ENCODE data around the gene RAB11FIP4. TPM values are rescaled to one million over a fixed set of nuclear protein-coding genes. Genes with fewer than 3 reads are reported as not detected.

Gene RAB11FIP4
- total and polyA plus RNA-seq, 2 of the 8 experiments (the other 6 are each of a cell fraction or from before 2014, with no cell fraction given) = 21.7 to 53.2 TPM

GRCh38 chr17:31550389-31551056 is 159.0 kb downstream of the RAB11FIP4 start:
- CTCF ChIA-PET (ENCODE audit: partially characterized antibody) = interaction anchor here (0.6 to 1.2 kb wide), 3 partner anchors 291 to 1245 kb away, joined by 3 to 4 read pairs (median 3); no protein-coding TSS in a partner anchor
- H3K27me3 ChIP-seq (replicated peaks in 1 of 4; ENCODE audit: control insufficient read depth in 3 of 4, extremely low read depth in 1 of 4, insufficient read depth in 3 of 4, low read length in 3 of 4) = peaks cover 0 to 31% (median 11%) of the 10 kb centered on the region in 4 experiments; a peak in 6 of 7 replicates
- no peak for FAIRE-seq

More at GRCh38 chr17:31550389-31551056, 159.0 kb downstream of the RAB11FIP4 start:
- Histone ChIP-seq H2AK5ac (ENCODE audit: low read depth, low read length) (no peak overlapping the region), H3K4me2 (ENCODE audit: insufficient read depth in 1 of 2, low read depth in 2 of 2, low read length in 2 of 2) (peak overlapping the region; percentile 71 to 80), H2BK12ac (ENCODE audit: low read depth, low read length) (no peak overlapping the region), H3K27ac (ENCODE audit: low read depth, low read length) (no peak overlapping the region), H3K23me2 (ENCODE audit: low read depth, low read length) (peaks cover 9% of the 10 kb centered on the region; the same call in 1 of the 2 replicates), H3K23ac (ENCODE audit: insufficient read length) (no peak overlapping the region), H2BK20ac (ENCODE audit: low read length) (0 out of 2 replicates have a peak overlapping the region, but pooled peaks have one; percentile 48), H3K9me3 (ENCODE audit: insufficient read depth in 2 of 2, low read depth in 1 of 2, low read length in 1 of 2) (no peaks in the 10 kb centered on the region), H4K8ac (ENCODE audit: extremely low read depth, insufficient read depth, low read length) (peak overlapping the region; percentile 8; the same call in 1 of the 2 replicates), H2BK5ac (ENCODE audit: low read depth, low read length) (no peak overlapping the region), H2AFZ (ENCODE audit: low read length) (peak overlapping the region; percentile 43), H3K79me1 (ENCODE audit: low read depth, low read length) (no peaks in the 10 kb centered on the region), H3K79me2 (ENCODE audit: control insufficient read depth in 1 of 2, insufficient read depth in 2 of 2, low read length in 2 of 2) (no peaks in the 10 kb centered on the region), H3K36me3 (ENCODE audit: control insufficient read depth in 2 of 4, insufficient read depth in 4 of 4, low read length in 3 of 4) (no peaks in the 10 kb centered on the region; a peak in 1 of 8 replicates), H3K56ac (replicated peaks; ENCODE audit: insufficient read length, low read depth, low read length) (no peak overlapping the region), H4K5ac (ENCODE audit: insufficient read length, low read depth, low read length) (no peak overlapping the region), H3K18ac (ENCODE audit: extremely low read depth, low read length) (no peak overlapping the region), H3K4me3 (ENCODE audit: extremely low read depth in 1 of 4, insufficient read depth in 2 of 4, low read depth in 3 of 4, low read length in 4 of 4) (peak overlapping the region; percentile 53 to 91 (median 70)), H3K14ac (ENCODE audit: insufficient read length) (no peak overlapping the region), H4K20me1 (replicated peaks in 1 of 2; ENCODE audit: control insufficient read depth in 1 of 2, insufficient read depth in 2 of 2, low read length in 2 of 2) (no peaks in the 10 kb centered on the region), H3K4me1 (replicated peaks in 1 of 4; ENCODE audit: control insufficient read depth in 3 of 4, insufficient read depth in 4 of 4, low read length in 3 of 4) (no peaks in the 10 kb centered on the region), H2BK15ac (ENCODE audit: low read length) (no peak overlapping the region), H2BK120ac (replicated peaks; ENCODE audit: low read depth, low read length) (no peak overlapping the region), H4K91ac (replicated peaks; ENCODE audit: insufficient read length, low read length) (no peak overlapping the region), H3K4ac (replicated peaks; ENCODE audit: insufficient read length, low read depth, low read length) (no peak overlapping the region), H3K9ac (replicated peaks in 1 of 4; ENCODE audit: extremely low read depth in 1 of 4, low read depth in 3 of 4, low read length in 3 of 4) (peak overlapping the region in 1 of 4 experiments; percentile 43; a peak in 1 of 7 replicates)
- 21% methylated on average over 17 of the region's 17 CpGs; no CpG with 5 or more reads in 1 of the 2 experiments for WGBS, 2 experiments (ENCODE audit: extremely low coverage in 1 of 2, insufficient coverage in 1 of 2, insufficient read length in 1 of 2, insufficient replicate concordance in 2 of 2, low coverage in 1 of 2, low lambda C conversion rate in 2 of 2, missing lambda C conversion rate in 1 of 2)
- TF ChIP-seq SIN3A (conservative IDR thresholded peaks at IDR 0.05 in 1 of 2, IDR thresholded peaks at IDR 0.05 in 1 of 2; ENCODE audit: low read depth in 1 of 2, low read length in 2 of 2) (0 out of 4 replicates have a peak, but pooled peaks of 1 of the 2 experiments have one; percentile 18), EZH2 (IDR thresholded peaks at IDR 0.05; ENCODE audit: low read depth, low read length, severe bottlenecking) (peak; percentile 7), POLR2AphosphoS5 (IDR thresholded peaks at IDR 0.05; ENCODE audit: low read depth, low read length) (no peak), TAF1 (IDR thresholded peaks at IDR 0.05; ENCODE audit: low read depth, low read length) (0 out of 2 replicates have a peak, but pooled peaks have one; percentile 3), KDM1A (IDR thresholded peaks at IDR 0.05; ENCODE audit: borderline replicate concordance, low read length) (peak; percentile 72; the same call in 1 of the 2 replicates)
- POLR2A ChIA-PET (ENCODE audit: partially characterized antibody) = no interaction called here
- DNase-seq (ENCODE audit: low read depth in 1 of 2, low spot score in 2 of 2) = no peak
